HG03175 (cell line): ENCODE measurements around the gene SLC2A4RG.
"Not testable (repeated sequence)": the region's sequence is repeated elsewhere in the genome, so short reads cannot be mapped to it uniquely, and the experiment has no call there.

Source experiments
- ATAC-seq: cut with Tn5 transposase; IDR thresholded peaks from one replicate; pipeline ENCODE4 v1.9.1; 2021; ENCODE audit warnings: mild to moderate bottlenecking, moderate library complexity; ENCODE audit not compliant: unreplicated experiment

Gene SLC2A4RG

DNA sequence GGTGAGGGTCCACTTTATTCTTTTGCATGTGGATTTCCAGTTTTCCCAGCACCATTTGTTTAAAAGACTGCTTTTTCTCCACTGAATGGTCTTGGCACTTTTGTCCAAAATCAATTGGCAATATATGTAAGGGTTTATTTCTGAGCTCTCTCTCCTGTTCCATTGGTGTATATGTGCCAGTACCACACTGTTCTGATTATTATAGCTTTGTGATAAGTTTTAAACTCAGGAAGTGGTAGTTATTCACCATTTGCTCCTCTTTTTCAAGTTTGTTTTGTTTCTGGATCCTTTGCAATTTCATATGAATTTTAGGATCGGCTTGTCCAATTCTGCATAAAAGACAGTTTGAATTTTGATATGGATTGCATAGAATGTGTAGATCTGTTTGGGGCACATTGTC lies 27.4 kb upstream of the SLC2A4RG start:
- ATAC-seq = no peak

- ATAC-seq = no peak
These were observed 24.7 kb upstream of the SLC2A4RG start for GRCh38 chr20:63714858-63715257.

DNA sequence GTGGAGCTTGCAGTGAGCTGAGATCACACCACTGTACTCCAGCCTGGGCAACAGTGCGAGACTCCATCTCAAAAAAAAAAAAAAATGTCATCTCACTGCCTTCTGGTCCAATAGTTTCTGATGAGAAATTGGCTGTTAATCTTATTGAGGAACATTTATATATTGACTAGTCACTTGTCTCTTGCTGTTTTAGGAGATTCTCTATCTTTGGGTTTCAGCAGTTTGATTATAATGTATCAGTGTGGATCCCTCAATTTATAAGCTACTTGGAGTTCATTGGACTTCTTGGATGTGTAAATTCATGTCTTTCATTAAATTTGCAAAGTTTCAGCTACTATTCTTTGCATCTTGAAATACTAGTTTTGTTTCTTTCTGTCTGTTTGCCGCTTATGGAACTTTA lies 20.6 kb upstream of the SLC2A4RG start:
- ATAC-seq = no peak

GRCh38 chr20:63722967-63723622 lies 16.5 kb upstream of the SLC2A4RG start:
- ATAC-seq = not testable (repeated sequence)

DNA sequence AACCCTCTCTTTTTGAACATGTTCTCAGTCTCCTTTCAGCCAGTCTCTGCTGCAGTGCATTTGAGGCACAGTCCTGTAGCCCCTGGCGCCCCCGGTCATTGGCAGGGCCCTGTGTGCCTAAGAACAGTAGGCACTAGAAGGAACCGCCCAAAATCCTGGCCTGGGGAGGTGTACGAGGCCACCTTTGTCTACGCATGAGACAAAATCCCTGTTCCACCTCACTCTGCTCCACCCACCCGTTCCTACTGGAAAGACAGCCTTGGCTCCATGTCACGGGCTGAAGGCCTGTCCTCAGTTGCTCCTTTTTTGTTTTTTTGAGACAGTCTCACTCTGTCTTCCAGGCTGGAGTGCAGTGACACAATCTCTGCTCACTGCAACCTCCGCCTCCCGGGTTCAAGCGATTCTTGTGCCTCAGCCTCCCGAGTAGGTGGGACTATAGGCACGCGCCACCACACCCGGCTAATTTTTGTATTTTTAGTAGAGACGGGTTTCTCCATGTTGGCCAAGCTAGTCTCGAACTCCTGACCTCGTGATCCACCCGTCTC lies 9.3 kb upstream of the SLC2A4RG start:
- ATAC-seq = not testable (repeated sequence)

DNA sequence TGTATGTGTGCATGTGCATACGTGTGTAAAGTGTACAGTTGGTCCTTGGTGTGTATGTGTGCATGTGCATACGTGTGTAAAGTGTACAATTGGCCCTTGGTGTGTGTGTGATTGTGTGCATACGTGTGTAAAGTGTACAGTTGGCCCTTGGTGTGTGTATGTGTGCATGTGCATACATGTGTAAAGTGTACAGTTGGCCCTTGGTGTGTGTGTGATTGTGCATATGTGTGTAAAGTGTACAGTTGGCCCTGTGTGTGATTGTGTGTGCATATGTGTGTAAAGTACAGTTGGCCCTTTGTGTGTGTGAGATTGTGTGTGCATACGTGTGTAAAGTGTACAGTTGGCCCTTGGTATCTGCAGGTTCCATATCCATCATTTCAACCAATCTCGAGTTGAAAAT lies 8.2 kb upstream of the SLC2A4RG start:
- ATAC-seq = no peak

DNA sequence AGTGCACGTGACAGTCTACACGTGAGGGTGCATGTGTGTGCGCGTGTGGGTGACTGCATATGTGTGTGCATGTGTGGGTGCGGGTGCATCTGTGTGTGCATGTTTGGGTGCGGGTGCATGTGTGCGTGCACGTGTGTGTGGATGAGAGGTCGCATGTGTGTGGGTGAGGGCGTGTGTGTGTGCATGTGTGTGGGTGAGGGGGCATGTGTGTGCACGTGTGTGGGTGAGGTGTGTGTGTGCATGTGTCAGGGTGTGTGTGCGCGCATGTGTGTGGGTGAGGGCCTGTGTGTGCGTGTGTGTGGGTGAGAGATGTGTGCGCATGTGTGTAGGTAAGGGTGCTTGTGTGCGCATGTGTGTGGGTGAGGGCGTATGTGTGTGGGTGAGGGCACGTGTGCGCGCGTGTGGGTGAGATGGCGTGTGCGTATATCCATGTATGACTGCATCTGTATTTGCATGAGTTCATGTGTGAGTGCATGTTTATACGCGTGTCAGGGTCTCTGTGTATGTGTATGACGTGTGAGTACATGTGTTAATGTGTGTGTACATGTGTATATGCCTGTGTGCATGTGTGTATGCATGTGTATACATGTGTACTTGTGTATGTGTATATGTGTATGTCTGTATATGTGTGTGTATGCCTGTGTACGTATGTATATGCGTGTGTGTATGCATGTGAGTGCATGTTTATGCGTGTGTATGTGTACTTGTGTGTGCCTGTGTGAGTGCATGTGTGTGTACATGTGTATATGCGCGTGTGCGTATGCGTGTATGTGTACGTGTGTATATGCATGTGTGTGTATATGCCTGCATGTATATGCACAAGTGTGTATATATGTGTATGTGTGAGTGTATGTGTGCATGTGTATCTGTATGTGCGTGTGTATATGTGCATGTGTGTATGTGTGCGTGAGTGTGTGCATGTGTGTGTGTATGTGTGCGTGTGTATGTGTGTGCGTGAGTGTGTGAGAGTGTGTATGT lies 7.2 kb upstream of the SLC2A4RG start:
- no peak for ATAC-seq

- no peak for ATAC-seq
These were observed 6.5 kb upstream of the SLC2A4RG start for GRCh38 chr20:63733117-63733516.

GRCh38 chr20:63733579-63734081 lies 5.9 kb upstream of the SLC2A4RG start:
- no peak for ATAC-seq

DNA sequence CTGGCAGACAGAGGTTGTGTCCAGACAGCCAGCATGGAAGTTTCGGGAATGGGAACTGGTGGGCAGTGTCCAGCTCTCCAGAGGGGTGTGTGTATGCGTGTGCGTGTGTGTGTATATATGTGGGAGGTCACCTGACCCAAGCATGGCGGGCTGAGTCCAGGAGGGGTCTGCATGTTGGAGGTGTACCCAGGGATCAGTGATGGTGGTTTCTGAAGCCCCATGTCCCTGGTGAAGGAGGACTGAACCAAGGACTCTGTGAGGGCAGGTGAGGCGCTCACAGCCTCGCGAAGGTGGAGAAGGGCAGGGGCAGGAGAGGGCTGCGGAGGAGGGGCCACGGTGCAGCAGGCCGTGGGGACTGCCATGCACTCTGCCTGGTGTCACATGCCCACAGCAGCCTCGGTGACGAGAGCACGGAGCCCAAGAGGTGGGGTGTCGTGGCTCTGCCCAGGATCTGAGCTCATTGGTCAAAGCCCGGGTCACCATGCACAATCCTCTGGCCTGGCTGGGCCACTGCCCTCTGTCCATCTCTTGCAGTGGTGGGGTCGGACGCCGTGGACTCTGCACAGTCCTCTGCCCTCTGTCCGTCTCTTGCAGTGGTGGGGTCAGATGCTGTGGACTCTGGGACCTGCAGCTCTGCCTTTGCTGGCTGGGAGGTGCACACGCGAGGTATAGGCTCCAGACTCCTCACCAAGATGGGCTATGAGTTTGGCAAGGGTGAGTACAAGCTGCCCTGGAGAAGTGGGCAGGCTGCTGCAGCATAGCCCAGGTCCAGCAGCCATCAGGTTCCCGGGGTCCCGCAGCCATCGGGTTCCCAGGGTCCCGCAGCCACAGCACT lies 5.2 kb upstream of the SLC2A4RG start:
- ATAC-seq = no peak

DNA sequence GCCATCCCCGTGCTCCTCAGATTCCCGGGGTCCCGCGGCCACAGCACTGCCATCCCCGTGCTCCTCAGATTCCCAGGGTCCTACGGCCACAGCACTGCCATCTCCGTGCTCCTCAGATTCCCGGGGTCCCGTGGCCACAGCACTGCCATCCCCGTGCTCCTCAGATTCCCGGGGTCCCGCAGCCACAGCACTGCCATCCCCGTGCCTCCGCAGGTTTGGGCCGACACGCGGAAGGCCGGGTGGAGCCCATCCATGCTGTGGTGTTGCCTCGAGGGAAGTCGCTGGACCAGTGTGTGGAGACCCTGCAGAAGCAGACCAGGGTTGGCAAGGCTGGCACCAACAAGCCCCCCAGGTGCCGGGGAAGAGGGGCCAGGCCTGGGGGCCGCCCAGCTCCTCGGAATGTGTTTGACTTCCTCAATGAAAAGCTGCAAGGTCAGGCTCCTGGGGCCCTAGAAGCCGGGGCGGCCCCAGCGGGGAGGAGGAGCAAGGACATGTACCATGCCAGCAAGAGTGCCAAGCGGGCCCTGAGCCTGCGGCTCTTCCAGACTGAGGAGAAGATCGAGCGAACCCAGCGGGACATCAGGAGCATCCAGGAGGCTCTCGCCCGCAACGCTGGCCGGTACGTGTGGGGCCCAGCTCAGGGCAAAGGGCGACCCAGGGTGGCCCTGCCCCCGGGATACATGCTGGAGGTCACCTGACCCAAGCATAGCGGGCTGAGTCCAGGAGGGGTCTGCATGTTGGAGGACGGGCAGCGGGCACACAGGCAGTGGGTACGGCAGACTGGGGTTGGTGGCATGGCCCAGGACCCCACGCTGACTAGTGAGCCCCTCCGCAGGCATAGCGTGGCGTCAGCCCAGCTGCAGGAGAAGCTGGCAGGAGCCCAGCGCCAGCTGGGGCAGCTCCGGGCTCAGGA lies 4.4 kb upstream of the SLC2A4RG start:
- no peak for ATAC-seq

GRCh38 chr20:63735859-63736718 lies 3.5 kb upstream of the SLC2A4RG start, which contains the start of gene LIME1:
TSS of gene LIME1 (plus strand) at chr20:63736664. CDS start at chr20:63737550, 886 bp downstream.
- ATAC-seq = no peak

- no peak for ATAC-seq
These were observed 2.5 kb upstream of the SLC2A4RG start for GRCh38 chr20:63736893-63737694.

DNA sequence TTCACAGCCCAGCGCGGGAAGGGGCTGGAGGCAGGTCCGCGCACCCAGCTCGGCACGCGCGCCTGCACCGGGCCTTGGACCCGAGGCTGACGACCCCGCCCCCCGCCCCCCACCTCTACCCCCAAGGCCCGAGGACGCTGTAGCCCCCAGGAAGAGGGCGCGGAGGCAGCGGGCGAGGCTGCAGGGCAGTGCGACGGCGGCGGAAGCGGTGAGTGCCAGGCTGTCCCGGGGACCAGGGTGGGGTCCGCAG lies 2.0 kb upstream of the SLC2A4RG start:
- ATAC-seq = no peak

DNA sequence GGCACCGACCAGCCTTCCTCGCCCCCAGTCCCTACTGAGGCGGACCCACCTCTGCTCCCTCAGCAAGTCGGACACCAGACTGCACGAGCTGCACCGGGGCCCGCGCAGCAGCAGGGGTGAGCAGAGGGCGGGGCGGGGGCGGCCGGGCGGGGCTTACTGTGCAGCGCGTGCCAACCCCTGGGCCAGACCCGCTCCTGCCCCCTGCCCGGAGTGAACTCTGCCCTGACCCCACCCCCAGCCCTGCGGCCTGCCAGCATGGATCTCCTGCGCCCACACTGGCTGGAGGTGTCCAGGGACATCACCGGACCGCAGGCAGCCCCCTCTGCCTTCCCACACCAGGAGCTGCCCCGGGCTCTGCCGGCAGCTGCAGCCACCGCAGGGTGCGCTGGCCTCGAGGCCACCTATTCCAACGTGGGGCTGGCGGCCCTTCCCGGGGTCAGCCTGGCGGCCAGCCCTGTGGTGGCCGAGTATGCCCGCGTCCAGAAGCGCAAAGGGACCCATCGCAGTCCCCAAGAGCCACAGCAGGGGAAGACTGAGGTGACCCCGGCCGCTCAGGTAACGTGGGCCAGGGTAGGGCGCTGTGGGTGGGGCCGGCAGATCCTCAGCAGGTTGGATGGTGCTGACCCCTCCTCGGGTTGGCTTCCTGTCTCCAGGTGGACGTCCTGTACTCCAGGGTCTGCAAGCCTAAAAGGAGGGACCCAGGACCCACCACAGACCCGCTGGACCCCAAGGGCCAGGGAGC lies 1.5 kb upstream of the SLC2A4RG start:
- ATAC-seq = no peak

DNA sequence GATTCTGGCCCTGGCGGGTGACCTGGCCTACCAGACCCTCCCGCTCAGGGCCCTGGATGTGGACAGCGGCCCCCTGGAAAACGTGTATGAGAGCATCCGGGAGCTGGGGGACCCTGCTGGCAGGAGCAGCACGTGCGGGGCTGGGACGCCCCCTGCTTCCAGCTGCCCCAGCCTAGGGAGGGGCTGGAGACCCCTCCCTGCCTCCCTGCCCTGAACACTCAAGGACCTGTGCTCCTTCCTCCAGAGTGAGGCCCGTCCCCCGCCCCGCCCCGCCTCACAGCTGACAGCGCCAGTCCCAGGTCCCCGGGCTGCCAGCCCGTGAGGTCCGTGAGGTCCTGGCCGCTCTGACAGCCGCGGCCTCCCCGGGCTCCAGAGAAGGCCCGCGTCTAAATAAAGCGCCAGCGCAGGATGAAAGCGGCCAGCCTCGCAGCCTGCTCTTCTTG lies 868 bp upstream of the SLC2A4RG start:
- ATAC-seq = no peak

- ATAC-seq = peak; percentile 20
These were observed 572 bp downstream of the SLC2A4RG start for GRCh38 chr20:63740070-63740626.
